Measurements from ENCODE around the gene F13B. TPM values are rescaled to one million over a fixed set of nuclear protein-coding genes. Genes with fewer than 3 reads are reported as not detected.

Gene F13B
- total and polyA plus RNA-seq, 2 experiments from 2014 or later: 5.5 to 12.3 TPM

- Histone ChIP-seq H3K4me1 (ENCODE audit: insufficient read depth) (no peaks in the 10 kb centered on the region), H3K4me2 (no peak overlapping the region), H3K27me3 (no peaks in the 10 kb centered on the region), H3K4me3 (no peak overlapping the region), H3K79me2 (no peaks in the 10 kb centered on the region), H3K9me3 (ENCODE audit: low read depth) (no peaks in the 10 kb centered on the region), H3K9me2 (replicated peaks; ENCODE audit: insufficient read depth) (no peaks in the 10 kb centered on the region), H4K20me1 (ENCODE audit: insufficient read depth, poor library complexity, severe bottlenecking) (no peaks in the 10 kb centered on the region), H3K27ac (no peak overlapping the region), H2AFZ (no peak overlapping the region), H3K36me3 (replicated peaks; ENCODE audit: insufficient read depth, low read depth) (no peaks in the 10 kb centered on the region)
- 94% methylated on average over 8 of the region's 8 CpGs for WGBS (ENCODE audit: low lambda C conversion rate, missing lambda C conversion rate)
- DNase-seq (ENCODE audit: low spot score): no peak
- no peak for TF ChIP-seq EZH2 (IDR thresholded peaks at IDR 0.05; ENCODE audit: borderline replicate concordance)
- no peak for TF ChIP-seq CTCF (IDR thresholded peaks at IDR 0.05; ENCODE audit: poor library complexity)
- no peak for TF ChIP-seq EZH2phosphoT487 (IDR thresholded peaks at IDR 0.05; ENCODE audit: low read depth, severe bottlenecking, unreplicated experiment)
Measured at GRCh38 chr1:197017558-197018146, 49.4 kb downstream of the F13B start.

GRCh38 chr1:197016751-197017150 is 50.3 kb downstream of the F13B start:
- no peak overlapping the region for H2AFZ ChIP-seq
- no peaks in the 10 kb centered on the region for H3K36me3 ChIP-seq (replicated peaks; ENCODE audit: insufficient read depth, low read depth)
- H3K4me2 ChIP-seq: no peak overlapping the region
- H3K9me2 ChIP-seq (replicated peaks; ENCODE audit: insufficient read depth): no peaks in the 10 kb centered on the region
- no peaks in the 10 kb centered on the region for H3K4me1 ChIP-seq (ENCODE audit: insufficient read depth)
- H4K20me1 ChIP-seq (ENCODE audit: insufficient read depth, poor library complexity, severe bottlenecking): no peaks in the 10 kb centered on the region
- 84% methylated on average over 1 of the region's 1 CpG for WGBS (ENCODE audit: low lambda C conversion rate, missing lambda C conversion rate)
- no peaks in the 10 kb centered on the region for H3K79me2 ChIP-seq
- H3K27me3 ChIP-seq: no peaks in the 10 kb centered on the region
- no peaks in the 10 kb centered on the region for H3K9me3 ChIP-seq (ENCODE audit: low read depth)
- TF ChIP-seq EZH2 (IDR thresholded peaks at IDR 0.05; ENCODE audit: borderline replicate concordance): no peak
- no peak for TF ChIP-seq CTCF (IDR thresholded peaks at IDR 0.05; ENCODE audit: poor library complexity)
- TF ChIP-seq EZH2phosphoT487 (IDR thresholded peaks at IDR 0.05; ENCODE audit: low read depth, severe bottlenecking, unreplicated experiment): no peak
- no peak overlapping the region for H3K4me3 ChIP-seq
- DNase-seq (ENCODE audit: low spot score): no peak
- H3K27ac ChIP-seq: no peak overlapping the region

- Histone ChIP-seq H3K4me1 (ENCODE audit: insufficient read depth) (no peaks in the 10 kb centered on the region), H3K4me3 (no peak overlapping the region), H3K79me2 (no peaks in the 10 kb centered on the region), H2AFZ (no peak overlapping the region), H3K27ac (no peak overlapping the region), H3K27me3 (no peaks in the 10 kb centered on the region), H3K36me3 (replicated peaks; ENCODE audit: insufficient read depth, low read depth) (no peaks in the 10 kb centered on the region), H4K20me1 (ENCODE audit: insufficient read depth, poor library complexity, severe bottlenecking) (no peaks in the 10 kb centered on the region), H3K9me2 (replicated peaks; ENCODE audit: insufficient read depth) (no peaks in the 10 kb centered on the region), H3K4me2 (no peak overlapping the region), H3K9me3 (ENCODE audit: low read depth) (no peaks in the 10 kb centered on the region)
- no peak for DNase-seq (ENCODE audit: low spot score)
- TF ChIP-seq CTCF (IDR thresholded peaks at IDR 0.05; ENCODE audit: poor library complexity): no peak
- TF ChIP-seq EZH2phosphoT487 (IDR thresholded peaks at IDR 0.05; ENCODE audit: low read depth, severe bottlenecking, unreplicated experiment): no peak
- TF ChIP-seq EZH2 (IDR thresholded peaks at IDR 0.05; ENCODE audit: borderline replicate concordance): no peak
- 76% methylated on average over 3 of the region's 3 CpGs for WGBS (ENCODE audit: low lambda C conversion rate, missing lambda C conversion rate)
Measured at GRCh38 chr1:197013234-197013633, 53.8 kb downstream of the F13B start.
